Mucosa of stomach (tissue), 1 donor: ENCODE results near the gene NDUFA12.

ENCODE experiments used
- H3K27me3 ChIP-seq: one replicate; pipeline ENCODE4 v1.7.0; 2013; ENCODE audit warnings: mild to moderate bottlenecking, low read length; ENCODE audit not compliant: control insufficient read depth, insufficient read depth
- H3K36me3 ChIP-seq: one replicate; pipeline ENCODE4 v1.7.0; 2013; ENCODE audit warnings: low read length; ENCODE audit not compliant: control insufficient read depth, insufficient read depth
- H3K4me1 ChIP-seq: one replicate; pipeline ENCODE4 v1.7.0; 2013; ENCODE audit warnings: mild to moderate bottlenecking, low read length; ENCODE audit not compliant: control insufficient read depth, insufficient read depth
- H3K4me3 ChIP-seq: one replicate; pipeline ENCODE4 v1.7.0; 2013; ENCODE audit warnings: low read length
- H3K9ac ChIP-seq: one replicate; pipeline ENCODE4 v1.7.0; 2013; ENCODE audit warnings: mild to moderate bottlenecking, low read length, moderate library complexity
- H3K9me3 ChIP-seq: one replicate; pipeline ENCODE4 v1.7.0; 2013; ENCODE audit warnings: mild to moderate bottlenecking, low read length, moderate library complexity; ENCODE audit not compliant: control insufficient read depth
- donor health status: Pancreatic carcinoma.

Gene NDUFA12

GRCh38 chr12:94977766-94978468 is 25.6 kb downstream of the NDUFA12 start:
- no peaks in the 10 kb centered on the region for H3K9me3 ChIP-seq
- no peak overlapping the region for H3K9ac ChIP-seq
- H3K4me3 ChIP-seq: no peak overlapping the region
- no peaks in the 10 kb centered on the region for H3K4me1 ChIP-seq
- H3K27me3 ChIP-seq: no peaks in the 10 kb centered on the region
- H3K36me3 ChIP-seq: no peaks in the 10 kb centered on the region

GRCh38 chr12:94973221-94973620 is 30.3 kb downstream of the NDUFA12 start:
- Histone ChIP-seq H3K36me3 (no peaks in the 10 kb centered on the region), H3K9me3 (no peaks in the 10 kb centered on the region), H3K4me1 (no peaks in the 10 kb centered on the region), H3K4me3 (no peak overlapping the region), H3K27me3 (no peaks in the 10 kb centered on the region), H3K9ac (no peak overlapping the region)

- H3K9ac ChIP-seq: no peak overlapping the region
- H3K27me3 ChIP-seq: no peaks in the 10 kb centered on the region
- H3K4me1 ChIP-seq: no peaks in the 10 kb centered on the region
- H3K9me3 ChIP-seq: no peaks in the 10 kb centered on the region
- H3K4me3 ChIP-seq: no peak overlapping the region
- no peaks in the 10 kb centered on the region for H3K36me3 ChIP-seq
Measured at GRCh38 chr12:94972795-94973194, 30.7 kb downstream of the NDUFA12 start.

- Histone ChIP-seq H3K9me3 (no peaks in the 10 kb centered on the region), H3K27me3 (no peaks in the 10 kb centered on the region), H3K36me3 (no peaks in the 10 kb centered on the region), H3K9ac (no peak overlapping the region), H3K4me3 (no peak overlapping the region), H3K4me1 (no peaks in the 10 kb centered on the region)
Measured at GRCh38 chr12:94971923-94972322, 31.6 kb downstream of the NDUFA12 start.

GRCh38 chr12:94970560-94970959 is 32.9 kb downstream of the NDUFA12 start:
- Histone ChIP-seq H3K9me3 (no peaks in the 10 kb centered on the region), H3K36me3 (no peaks in the 10 kb centered on the region), H3K9ac (no peak overlapping the region), H3K27me3 (no peaks in the 10 kb centered on the region), H3K4me3 (no peak overlapping the region), H3K4me1 (no peaks in the 10 kb centered on the region)

GRCh38 chr12:94969424-94969823 is 34.1 kb downstream of the NDUFA12 start:
- Histone ChIP-seq H3K9ac (no peak overlapping the region), H3K4me3 (no peak overlapping the region), H3K36me3 (no peaks in the 10 kb centered on the region), H3K27me3 (no peaks in the 10 kb centered on the region), H3K4me1 (no peaks in the 10 kb centered on the region), H3K9me3 (no peaks in the 10 kb centered on the region)

- Histone ChIP-seq H3K36me3 (no peaks in the 10 kb centered on the region), H3K4me3 (no peak overlapping the region), H3K27me3 (no peaks in the 10 kb centered on the region), H3K9ac (no peak overlapping the region), H3K4me1 (no peaks in the 10 kb centered on the region), H3K9me3 (no peaks in the 10 kb centered on the region)
Measured at GRCh38 chr12:94965982-94966630, 37.4 kb downstream of the NDUFA12 start.

GRCh38 chr12:94963649-94964048 is 39.8 kb downstream of the NDUFA12 start:
- Histone ChIP-seq H3K27me3 (no peaks in the 10 kb centered on the region), H3K9me3 (no peaks in the 10 kb centered on the region), H3K9ac (no peak overlapping the region), H3K4me3 (no peak overlapping the region), H3K4me1 (no peaks in the 10 kb centered on the region), H3K36me3 (no peaks in the 10 kb centered on the region)

GRCh38 chr12:94962670-94963069 is 40.8 kb downstream of the NDUFA12 start:
- H3K9ac ChIP-seq: no peak overlapping the region
- no peaks in the 10 kb centered on the region for H3K36me3 ChIP-seq
- H3K4me3 ChIP-seq: no peak overlapping the region
- H3K27me3 ChIP-seq: no peaks in the 10 kb centered on the region
- H3K9me3 ChIP-seq: no peaks in the 10 kb centered on the region
- H3K4me1 ChIP-seq: no peaks in the 10 kb centered on the region

GRCh38 chr12:94961911-94962310 is 41.6 kb downstream of the NDUFA12 start:
- Histone ChIP-seq H3K4me1 (no peaks in the 10 kb centered on the region), H3K27me3 (no peaks in the 10 kb centered on the region), H3K4me3 (no peak overlapping the region), H3K36me3 (no peaks in the 10 kb centered on the region), H3K9ac (no peak overlapping the region), H3K9me3 (no peaks in the 10 kb centered on the region)

GRCh38 chr12:94961256-94961824 is 42.2 kb downstream of the NDUFA12 start:
- no peak overlapping the region for H3K4me3 ChIP-seq
- no peaks in the 10 kb centered on the region for H3K36me3 ChIP-seq
- H3K9ac ChIP-seq: no peak overlapping the region
- no peaks in the 10 kb centered on the region for H3K27me3 ChIP-seq
- H3K9me3 ChIP-seq: no peaks in the 10 kb centered on the region
- H3K4me1 ChIP-seq: no peaks in the 10 kb centered on the region

- Histone ChIP-seq H3K9me3 (no peaks in the 10 kb centered on the region), H3K4me3 (no peak overlapping the region), H3K27me3 (no peaks in the 10 kb centered on the region), H3K4me1 (peaks cover 34% of the 10 kb centered on the region), H3K9ac (no peak overlapping the region), H3K36me3 (no peaks in the 10 kb centered on the region)
Measured at GRCh38 chr12:94957006-94957405, 46.5 kb downstream of the NDUFA12 start.
